ENCODE data around the gene ADAMTS2. TPM values are rescaled to one million over a fixed set of nuclear protein-coding genes. Genes with fewer than 3 reads are reported as not detected.

The ADAMTS2 gene
- total RNA-seq, 1 donor from 2014 or later = 18.8 TPM

DNA sequence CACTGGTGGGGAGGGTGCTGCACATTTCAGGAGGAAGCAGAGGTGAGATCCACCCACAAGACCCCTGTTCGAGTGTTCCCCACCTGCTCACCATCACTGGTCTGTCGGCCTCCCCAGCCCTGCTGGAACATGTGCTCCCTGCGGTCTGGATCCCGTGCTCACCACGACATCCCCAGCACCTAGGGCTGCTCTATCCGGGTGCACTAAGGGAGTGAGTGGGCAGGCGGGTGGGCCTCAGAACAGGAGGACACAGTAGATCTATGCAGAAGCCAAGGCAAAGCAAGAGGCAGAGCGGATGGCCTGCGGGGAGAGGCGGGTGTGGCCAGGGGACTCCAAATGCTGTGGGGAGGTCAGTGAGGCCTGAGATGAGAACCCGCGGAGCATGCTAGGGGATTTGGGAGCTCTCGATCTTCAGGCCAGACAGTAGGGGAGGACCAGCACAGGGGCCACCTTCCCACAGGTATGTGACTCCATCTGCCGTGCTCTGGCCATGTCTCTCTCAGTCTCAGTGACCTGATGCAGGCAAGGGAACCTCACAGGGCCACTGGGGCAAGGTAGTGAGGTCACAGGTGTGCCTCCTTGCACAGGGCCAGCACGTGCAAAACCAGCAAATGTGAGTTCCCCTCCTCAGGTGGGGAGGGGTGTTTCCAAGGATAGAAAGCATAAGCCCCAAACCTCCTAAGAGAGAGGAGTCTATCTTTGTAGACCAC is 150.9 kb downstream of the ADAMTS2 start:
- H3K4me1 Mint-ChIP-seq (ENCODE audit: low read depth, unreplicated experiment) = no peaks in the 10 kb centered on the region
- Histone ChIP-seq H3K27ac (ENCODE audit: low read depth, low read length) (no peak overlapping the region), H3K79me2 (ENCODE audit: insufficient read depth, low read length) (no peaks in the 10 kb centered on the region), H3K4me1 (ENCODE audit: insufficient read depth, low read length) (no peaks in the 10 kb centered on the region), H4K20me1 (ENCODE audit: insufficient read depth, low read length) (no peaks in the 10 kb centered on the region), H2AFZ (ENCODE audit: low read depth, low read length) (no peak overlapping the region), H3K27me3 (ENCODE audit: insufficient read depth, low read length) (no peaks in the 10 kb centered on the region), H3K36me3 (ENCODE audit: insufficient read depth, low read length) (no peaks in the 10 kb centered on the region), H3K4me3 (ENCODE audit: insufficient read depth, low read depth, low read length) (no peak overlapping the region), H3K4me2 (ENCODE audit: low read length) (no peak overlapping the region), H3K9me3 (ENCODE audit: insufficient read depth, low read depth, low read length) (no peaks in the 10 kb centered on the region), H3K9ac (ENCODE audit: low read length) (no peak overlapping the region)
- TF ChIP-seq, protein P1, sequence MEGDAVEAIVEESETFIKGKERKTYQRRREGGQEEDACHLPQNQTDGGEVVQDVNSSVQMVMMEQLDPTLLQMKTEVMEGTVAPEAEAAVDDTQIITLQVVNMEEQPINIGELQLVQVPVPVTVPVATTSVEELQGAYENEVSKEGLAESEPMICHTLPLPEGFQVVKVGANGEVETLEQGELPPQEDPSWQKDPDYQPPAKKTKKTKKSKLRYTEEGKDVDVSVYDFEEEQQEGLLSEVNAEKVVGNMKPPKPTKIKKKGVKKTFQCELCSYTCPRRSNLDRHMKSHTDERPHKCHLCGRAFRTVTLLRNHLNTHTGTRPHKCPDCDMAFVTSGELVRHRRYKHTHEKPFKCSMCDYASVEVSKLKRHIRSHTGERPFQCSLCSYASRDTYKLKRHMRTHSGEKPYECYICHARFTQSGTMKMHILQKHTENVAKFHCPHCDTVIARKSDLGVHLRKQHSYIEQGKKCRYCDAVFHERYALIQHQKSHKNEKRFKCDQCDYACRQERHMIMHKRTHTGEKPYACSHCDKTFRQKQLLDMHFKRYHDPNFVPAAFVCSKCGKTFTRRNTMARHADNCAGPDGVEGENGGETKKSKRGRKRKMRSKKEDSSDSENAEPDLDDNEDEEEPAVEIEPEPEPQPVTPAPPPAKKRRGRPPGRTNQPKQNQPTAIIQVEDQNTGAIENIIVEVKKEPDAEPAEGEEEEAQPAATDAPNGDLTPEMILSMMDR (IDR thresholded peaks at IDR 0.05; ENCODE audit: insufficient read depth, low read depth, low read length) = no peak
- no peak for TF ChIP-seq EZH2 (IDR thresholded peaks at IDR 0.05; ENCODE audit: insufficient read depth, low read length)
- FAIRE-seq = no peak
- no peak overlapping the region for H3K27ac Mint-ChIP-seq (ENCODE audit: unreplicated experiment)
- H3K4me3 Mint-ChIP-seq (ENCODE audit: unreplicated experiment) = no peak overlapping the region
- peaks cover 17% of the 10 kb centered on the region for H3K27me3 Mint-ChIP-seq (ENCODE audit: low read depth, unreplicated experiment)
- DNase-seq (ENCODE audit: low read depth) = no peak
- H3K9me3 Mint-ChIP-seq (ENCODE audit: unreplicated experiment) = no peaks in the 10 kb centered on the region
- H3K36me3 Mint-ChIP-seq (ENCODE audit: low read depth, unreplicated experiment) = peaks cover 5% of the 10 kb centered on the region

DNA sequence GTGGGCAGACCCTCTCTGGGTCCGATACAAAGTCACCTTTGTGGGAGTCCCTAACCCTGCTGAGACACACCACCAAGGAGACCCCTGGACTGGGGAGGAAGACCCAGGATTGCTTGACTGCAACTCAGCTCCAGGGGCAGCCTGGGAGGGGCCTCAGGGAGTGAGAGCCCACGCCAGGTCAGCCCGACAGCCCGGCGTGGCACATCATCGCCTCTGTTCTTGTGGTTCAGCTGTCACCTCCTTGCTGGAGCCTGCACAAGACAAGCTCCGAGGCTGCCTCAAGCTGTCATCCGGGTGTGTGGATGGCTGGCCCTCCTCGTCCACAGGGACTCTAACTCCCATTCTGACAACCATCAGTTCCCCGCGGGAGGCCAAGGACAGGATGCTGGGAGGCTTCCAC is 151.5 kb downstream of the ADAMTS2 start:
- Histone ChIP-seq H3K9ac (ENCODE audit: low read length) (no peak overlapping the region), H3K36me3 (ENCODE audit: insufficient read depth, low read length) (no peaks in the 10 kb centered on the region), H4K20me1 (ENCODE audit: insufficient read depth, low read length) (no peaks in the 10 kb centered on the region), H3K4me1 (ENCODE audit: insufficient read depth, low read length) (no peaks in the 10 kb centered on the region), H3K4me2 (ENCODE audit: low read length) (no peak overlapping the region), H3K9me3 (ENCODE audit: insufficient read depth, low read depth, low read length) (no peaks in the 10 kb centered on the region), H3K4me3 (ENCODE audit: insufficient read depth, low read depth, low read length) (no peak overlapping the region), H3K79me2 (ENCODE audit: insufficient read depth, low read length) (no peaks in the 10 kb centered on the region), H3K27me3 (ENCODE audit: insufficient read depth, low read length) (no peaks in the 10 kb centered on the region), H3K27ac (ENCODE audit: low read depth, low read length) (no peak overlapping the region), H2AFZ (ENCODE audit: low read depth, low read length) (no peak overlapping the region)
- no peak overlapping the region for H3K27ac Mint-ChIP-seq (ENCODE audit: unreplicated experiment)
- H3K4me3 Mint-ChIP-seq (ENCODE audit: unreplicated experiment) = no peak overlapping the region
- DNase-seq (ENCODE audit: low read depth) (no peak), FAIRE-seq (no peak)
- H3K4me1 Mint-ChIP-seq (ENCODE audit: low read depth, unreplicated experiment) = no peaks in the 10 kb centered on the region
- no peaks in the 10 kb centered on the region for H3K9me3 Mint-ChIP-seq (ENCODE audit: unreplicated experiment)
- peaks cover 5% of the 10 kb centered on the region for H3K36me3 Mint-ChIP-seq (ENCODE audit: low read depth, unreplicated experiment)
- H3K27me3 Mint-ChIP-seq (ENCODE audit: low read depth, unreplicated experiment) = peaks cover 17% of the 10 kb centered on the region
- TF ChIP-seq, protein P1 (IDR thresholded peaks at IDR 0.05; ENCODE audit: insufficient read depth, low read depth, low read length) = no peak

DNA sequence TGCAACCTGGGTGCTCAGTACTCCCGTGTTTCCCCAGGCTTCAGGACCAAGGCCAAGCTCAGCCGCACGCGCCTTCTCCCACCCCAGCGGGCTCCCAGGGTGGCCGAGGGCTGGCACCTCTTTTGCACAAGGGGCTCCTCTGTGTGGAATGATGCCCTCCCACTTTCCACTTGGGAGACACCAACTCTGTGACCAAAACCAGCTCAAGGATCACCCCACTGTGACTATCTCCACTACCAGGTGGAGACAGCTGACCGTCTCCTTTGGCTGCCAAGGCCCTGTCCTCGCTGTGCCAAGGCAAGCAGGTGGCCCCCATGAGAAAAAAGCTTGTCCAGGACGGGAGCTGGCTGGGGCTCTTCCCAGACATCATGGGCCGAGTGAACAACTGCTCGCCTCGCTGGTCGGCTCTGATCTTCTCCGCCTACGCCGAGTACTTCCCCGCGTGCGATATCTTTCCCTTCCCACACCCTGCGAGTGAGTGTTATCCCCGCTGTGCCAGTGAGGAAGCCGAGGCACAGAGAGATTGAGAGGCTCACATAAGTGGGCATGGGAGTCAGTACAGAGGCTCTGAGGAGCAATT is 152.3 kb downstream of the ADAMTS2 start:
- DNase-seq (ENCODE audit: low read depth) (no peak), FAIRE-seq (no peak)
- Histone ChIP-seq H3K9me3 (ENCODE audit: insufficient read depth, low read depth, low read length) (no peaks in the 10 kb centered on the region), H3K27me3 (ENCODE audit: insufficient read depth, low read length) (no peaks in the 10 kb centered on the region), H4K20me1 (ENCODE audit: insufficient read depth, low read length) (no peaks in the 10 kb centered on the region), H3K36me3 (ENCODE audit: insufficient read depth, low read length) (no peaks in the 10 kb centered on the region), H3K4me3 (ENCODE audit: insufficient read depth, low read depth, low read length) (no peak overlapping the region), H3K4me2 (ENCODE audit: low read length) (no peak overlapping the region), H2AFZ (ENCODE audit: low read depth, low read length) (no peak overlapping the region), H3K27ac (ENCODE audit: low read depth, low read length) (no peak overlapping the region), H3K9ac (ENCODE audit: low read length) (no peak overlapping the region), H3K4me1 (ENCODE audit: insufficient read depth, low read length) (no peaks in the 10 kb centered on the region), H3K79me2 (ENCODE audit: insufficient read depth, low read length) (no peaks in the 10 kb centered on the region)
- H3K4me3 Mint-ChIP-seq (ENCODE audit: unreplicated experiment) = no peak overlapping the region
- H3K27me3 Mint-ChIP-seq (ENCODE audit: low read depth, unreplicated experiment) = peaks cover 20% of the 10 kb centered on the region
- H3K9me3 Mint-ChIP-seq (ENCODE audit: unreplicated experiment) = no peaks in the 10 kb centered on the region
- no peak for TF ChIP-seq EZH2 (IDR thresholded peaks at IDR 0.05; ENCODE audit: insufficient read depth, low read length)
- TF ChIP-seq, protein P1 (IDR thresholded peaks at IDR 0.05; ENCODE audit: insufficient read depth, low read depth, low read length) = no peak
- H3K4me1 Mint-ChIP-seq (ENCODE audit: low read depth, unreplicated experiment) = no peaks in the 10 kb centered on the region
- H3K36me3 Mint-ChIP-seq (ENCODE audit: low read depth, unreplicated experiment) = peaks cover 5% of the 10 kb centered on the region
- H3K27ac Mint-ChIP-seq (ENCODE audit: unreplicated experiment) = no peak overlapping the region

Measured in astrocyte (in vitro differentiated cells and primary cell).